Activated CD8-positive, alpha-beta T cell treated with anti-CD3 and anti-CD28 coated beads for 36 hours (primary cell): ENCODE data around the gene KCNIP4. TPM values are rescaled to one million over a fixed set of nuclear protein-coding genes. Genes with fewer than 3 reads are reported as not detected.

ENCODE experiments used
- ATAC-seq: fragments of 200-7000 bp; cut with Tn5 transposase; one replicate; pipeline ENCODE4 v1.10.0; 2021; ENCODE audit warnings: mild to moderate bottlenecking, moderate library complexity
- CTCF ChIA-PET: fragments of 350-600 bp; sonication (Branson Sonifier 250); formaldehyde crosslinking; loops from one replicate; lab custom pipeline; 2021; ENCODE audit warnings: antibody characterized with exemption; lab: Charles Lee
- POLR2A ChIA-PET: fragments of 350-600 bp; sonication (Branson Sonifier 250); formaldehyde crosslinking; loops from one replicate; lab custom pipeline; 2021; ENCODE audit warnings: antibody characterized with exemption; lab: Charles Lee
- DNase-seq: peaks from one replicate; pipeline ENCODE4 v3.0.0-alpha.2; 2020
- H3K27ac Mint-ChIP-seq: one replicate; pipeline ENCODE4 v1.8.0; 2021; ENCODE audit warnings: mild to moderate bottlenecking, mixed read lengths
- H3K27me3 Mint-ChIP-seq: one replicate; pipeline ENCODE4 v1.8.0; 2021; ENCODE audit warnings: mixed read lengths
- H3K36me3 Mint-ChIP-seq: one replicate; pipeline ENCODE4 v1.8.0; 2021; ENCODE audit warnings: low read depth, mixed read lengths
- H3K4me1 Mint-ChIP-seq: one replicate; pipeline ENCODE4 v1.8.0; 2021; ENCODE audit warnings: low read depth, mixed read lengths
- H3K4me3 Mint-ChIP-seq: one replicate; pipeline ENCODE4 v1.8.0; 2021; ENCODE audit warnings: mild to moderate bottlenecking, moderate library complexity, mixed read lengths
- H3K9me3 Mint-ChIP-seq: one replicate; pipeline ENCODE4 v1.8.0; 2021; ENCODE audit warnings: mixed read lengths
- intact Hi-C: fragments of 100-400 bp; cut with micrococcal nuclease; formaldehyde crosslinking; loops from one replicate; pipeline ENCODE4 v1.10.0; 2022
- total RNA-seq, 2 experiments: library from RNA; stranded (reverse); gene quantifications; one replicate each; pipeline ENCODE4 v1.2.3, GENCODE V29; 2021
- TF ChIP-seq, protein P1 (sequence below): fragments of 200-600 bp; IDR thresholded peaks from one replicate; pipeline ENCODE4 v1.8.0; 2022; ENCODE audit warnings: antibody characterized with exemption, mild to moderate bottlenecking

KCNIP4 gene
- total RNA-seq, 2 experiments from 2014 or later: not detected

DNA sequence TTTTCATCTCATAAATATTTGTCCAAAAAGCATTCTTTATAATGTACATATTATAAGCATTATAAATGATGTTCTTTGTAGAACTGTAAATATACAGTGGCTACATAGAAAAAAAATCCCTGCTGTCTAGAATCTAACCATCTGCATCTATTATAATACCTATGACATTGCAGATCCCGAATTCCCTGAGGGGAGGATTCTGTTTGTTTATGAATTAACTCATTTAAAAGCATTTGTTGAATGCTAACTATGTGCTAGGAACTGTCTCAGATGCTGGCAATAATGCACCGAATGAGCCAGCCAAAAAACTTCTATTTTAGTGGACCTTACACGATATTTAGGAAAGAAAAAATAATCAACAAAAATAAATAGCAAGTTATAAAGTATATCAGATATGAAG is 1058.7 kb downstream of the KCNIP4 start:
- no peak for DNase-seq
- intact Hi-C loops: no loop called here
- CTCF ChIA-PET: no interaction called here

DNA sequence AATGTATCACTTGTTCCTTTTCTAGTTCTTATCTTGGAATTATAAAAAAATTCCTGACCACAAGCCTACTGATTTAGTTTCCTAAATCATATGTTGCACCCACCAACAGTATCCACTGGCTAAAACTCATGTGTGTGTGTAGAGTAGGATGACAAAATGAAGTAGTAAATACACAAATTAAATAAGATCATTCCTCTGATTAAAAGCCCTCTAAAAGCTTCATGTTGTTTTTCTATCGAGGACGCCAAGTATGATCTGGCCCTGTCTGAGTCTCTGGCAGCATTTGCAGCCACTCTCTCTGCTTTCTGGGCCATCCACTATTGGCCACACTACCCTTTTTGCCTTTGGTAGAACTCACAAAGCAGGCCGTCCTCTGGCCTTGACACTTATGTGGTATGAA is 1064.9 kb downstream of the KCNIP4 start:
- no peaks in the 10 kb centered on the region for H3K36me3 Mint-ChIP-seq
- TF ChIP-seq, protein P1, sequence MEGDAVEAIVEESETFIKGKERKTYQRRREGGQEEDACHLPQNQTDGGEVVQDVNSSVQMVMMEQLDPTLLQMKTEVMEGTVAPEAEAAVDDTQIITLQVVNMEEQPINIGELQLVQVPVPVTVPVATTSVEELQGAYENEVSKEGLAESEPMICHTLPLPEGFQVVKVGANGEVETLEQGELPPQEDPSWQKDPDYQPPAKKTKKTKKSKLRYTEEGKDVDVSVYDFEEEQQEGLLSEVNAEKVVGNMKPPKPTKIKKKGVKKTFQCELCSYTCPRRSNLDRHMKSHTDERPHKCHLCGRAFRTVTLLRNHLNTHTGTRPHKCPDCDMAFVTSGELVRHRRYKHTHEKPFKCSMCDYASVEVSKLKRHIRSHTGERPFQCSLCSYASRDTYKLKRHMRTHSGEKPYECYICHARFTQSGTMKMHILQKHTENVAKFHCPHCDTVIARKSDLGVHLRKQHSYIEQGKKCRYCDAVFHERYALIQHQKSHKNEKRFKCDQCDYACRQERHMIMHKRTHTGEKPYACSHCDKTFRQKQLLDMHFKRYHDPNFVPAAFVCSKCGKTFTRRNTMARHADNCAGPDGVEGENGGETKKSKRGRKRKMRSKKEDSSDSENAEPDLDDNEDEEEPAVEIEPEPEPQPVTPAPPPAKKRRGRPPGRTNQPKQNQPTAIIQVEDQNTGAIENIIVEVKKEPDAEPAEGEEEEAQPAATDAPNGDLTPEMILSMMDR: no peak
- DNase-seq (no peak), ATAC-seq (no peak)
- ChIA-PET POLR2A (no interaction called here), CTCF (no interaction called here)
- H3K27me3 Mint-ChIP-seq: no peaks in the 10 kb centered on the region
- no peak overlapping the region for H3K4me3 Mint-ChIP-seq
- no peak overlapping the region for H3K27ac Mint-ChIP-seq
- peaks cover 2% of the 10 kb centered on the region for H3K9me3 Mint-ChIP-seq
- intact Hi-C loops: no loop called here
- H3K4me1 Mint-ChIP-seq: no peaks in the 10 kb centered on the region

More for the DNA sequence above, 1058.7 kb downstream of the KCNIP4 start:
- ATAC-seq: no peak
- H3K36me3 Mint-ChIP-seq: no peaks in the 10 kb centered on the region
- no peaks in the 10 kb centered on the region for H3K27me3 Mint-ChIP-seq
- POLR2A ChIA-PET: no interaction called here
- no peak overlapping the region for H3K4me3 Mint-ChIP-seq
- TF ChIP-seq, protein P1: no peak
- no peaks in the 10 kb centered on the region for H3K4me1 Mint-ChIP-seq
- no peaks in the 10 kb centered on the region for H3K9me3 Mint-ChIP-seq
- H3K27ac Mint-ChIP-seq: no peak overlapping the region

DNA sequence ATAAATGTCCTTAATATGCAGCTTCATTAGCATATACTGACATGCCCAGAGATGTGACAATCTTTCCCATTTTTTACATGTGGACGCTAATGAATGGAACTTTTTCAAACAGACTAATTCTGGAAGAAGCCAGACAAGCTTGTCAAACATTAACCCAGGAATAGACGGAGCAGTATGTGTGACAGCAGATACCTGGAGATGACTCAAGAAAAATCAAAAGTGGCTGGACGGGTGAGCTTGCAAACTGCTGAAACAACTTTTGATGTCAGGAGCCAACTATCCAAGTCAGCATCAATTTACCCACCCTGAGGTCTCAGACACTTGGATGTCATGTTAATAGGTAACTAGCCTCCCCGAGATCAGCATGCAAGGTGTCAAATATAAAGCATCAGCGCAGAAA is 1065.3 kb downstream of the KCNIP4 start:
- CTCF ChIA-PET: no interaction called here
- H3K27ac Mint-ChIP-seq: no peak overlapping the region
- no peaks in the 10 kb centered on the region for H3K27me3 Mint-ChIP-seq
- H3K9me3 Mint-ChIP-seq: peaks cover 2% of the 10 kb centered on the region
- H3K36me3 Mint-ChIP-seq: no peaks in the 10 kb centered on the region
- TF ChIP-seq, protein P1: no peak
- intact Hi-C loops: no loop called here
- H3K4me3 Mint-ChIP-seq: no peak overlapping the region
- no peaks in the 10 kb centered on the region for H3K4me1 Mint-ChIP-seq
- ATAC-seq (no peak), DNase-seq (no peak)
- POLR2A ChIA-PET: no interaction called here

DNA sequence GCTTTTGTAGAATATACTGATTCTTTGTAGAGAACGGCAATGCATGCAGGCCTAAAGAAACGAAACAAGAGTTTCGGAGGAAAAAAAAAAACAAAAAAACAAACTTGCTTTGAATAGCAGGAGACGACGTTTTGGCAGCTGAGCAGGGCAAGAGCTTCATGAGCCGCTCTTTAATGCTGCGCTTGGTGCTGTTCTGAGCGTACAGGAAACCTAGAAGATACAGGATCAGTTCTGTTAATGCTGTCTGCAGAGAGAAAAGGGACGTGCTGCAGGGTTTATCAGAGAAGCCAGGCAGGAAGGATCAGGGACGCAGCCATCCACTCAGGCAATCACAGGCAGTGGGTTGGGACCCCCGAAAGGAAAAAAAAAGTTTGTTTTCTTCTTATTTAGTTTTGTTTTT is 1066.1 kb downstream of the KCNIP4 start:
- peaks cover 2% of the 10 kb centered on the region for H3K9me3 Mint-ChIP-seq
- no peaks in the 10 kb centered on the region for H3K36me3 Mint-ChIP-seq
- CTCF ChIA-PET: no interaction called here
- no peaks in the 10 kb centered on the region for H3K27me3 Mint-ChIP-seq
- no peak overlapping the region for H3K27ac Mint-ChIP-seq
- ATAC-seq: no peak
- H3K4me1 Mint-ChIP-seq: no peaks in the 10 kb centered on the region
- TF ChIP-seq, protein P1: no peak
- no peak for DNase-seq
- POLR2A ChIA-PET: no interaction called here
- intact Hi-C loops: no loop called here
- H3K4me3 Mint-ChIP-seq: no peak overlapping the region

DNA sequence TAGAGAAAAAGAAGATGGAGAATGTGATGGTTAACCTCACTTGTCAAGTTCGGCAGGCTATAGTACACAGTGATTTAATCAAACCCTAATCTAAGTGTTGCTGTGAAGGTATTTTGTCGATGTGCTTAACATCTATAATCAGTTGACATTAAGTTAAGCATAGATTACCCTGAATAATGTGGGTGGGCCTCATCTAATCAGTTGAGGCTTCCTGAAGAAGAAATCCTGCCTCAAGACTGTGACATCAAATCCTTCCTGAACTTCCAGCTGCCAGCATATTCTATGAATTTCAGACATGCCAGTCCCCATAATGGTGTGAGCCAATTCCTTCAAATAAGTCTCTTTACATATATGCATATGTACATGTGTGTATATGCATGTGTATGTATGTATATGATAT is 1066.9 kb downstream of the KCNIP4 start:
- intact Hi-C loops: no loop called here
- no peaks in the 10 kb centered on the region for H3K36me3 Mint-ChIP-seq
- H3K9me3 Mint-ChIP-seq: peaks cover 2% of the 10 kb centered on the region
- CTCF ChIA-PET: no interaction called here
- TF ChIP-seq, protein P1: no peak
- H3K27ac Mint-ChIP-seq: no peak overlapping the region
- H3K4me3 Mint-ChIP-seq: no peak overlapping the region
- no peaks in the 10 kb centered on the region for H3K4me1 Mint-ChIP-seq
- DNase-seq (no peak), ATAC-seq (no peak)
- H3K27me3 Mint-ChIP-seq: no peaks in the 10 kb centered on the region
- POLR2A ChIA-PET: no interaction called here
